HG02678 (cell line): ENCODE measurements around the gene ASCL3.
"Not testable (repeated sequence)": the region's sequence is repeated elsewhere in the genome, so short reads cannot be mapped to it uniquely, and the experiment has no call there.

Experiments
- ATAC-seq: cut with Tn5 transposase; IDR thresholded peaks from one replicate; pipeline ENCODE4 v1.9.1; 2021; ENCODE audit warnings: mild to moderate bottlenecking, moderate library complexity; ENCODE audit not compliant: unreplicated experiment

Gene ASCL3

GRCh38 chr11:8942518-8943066 is at the start of gene ASCL3:
TSS of gene ASCL3 (minus strand) at chr11:8943016. CDS start at chr11:8938161, 4,855 bp downstream.
- ATAC-seq: no peak

GRCh38 chr11:8989453-8989852 is 46.6 kb upstream of the ASCL3 start:
- no peak for ATAC-seq

GRCh38 chr11:8988329-8989234 is 45.8 kb upstream of the ASCL3 start:
- ATAC-seq: no peak

- ATAC-seq: no peak
These were observed 44.6 kb upstream of the ASCL3 start for GRCh38 chr11:8987446-8987845.

- not testable (repeated sequence) for ATAC-seq
These were observed 44.0 kb upstream of the ASCL3 start for GRCh38 chr11:8986772-8987171.

GRCh38 chr11:8985462-8985861 is 42.6 kb upstream of the ASCL3 start:
- no peak for ATAC-seq

GRCh38 chr11:8983552-8983951 is 40.7 kb upstream of the ASCL3 start:
- ATAC-seq: no peak

GRCh38 chr11:8980485-8980884 is 37.7 kb upstream of the ASCL3 start:
- no peak for ATAC-seq

GRCh38 chr11:8979365-8979764 is 36.5 kb upstream of the ASCL3 start:
- ATAC-seq: not testable (repeated sequence)

GRCh38 chr11:8973121-8973520 is 30.3 kb upstream of the ASCL3 start:
- ATAC-seq: no peak

- no peak for ATAC-seq
These were observed 29.1 kb upstream of the ASCL3 start for GRCh38 chr11:8971924-8972316.

GRCh38 chr11:8971196-8971923 is 28.5 kb upstream of the ASCL3 start:
- no peak for ATAC-seq

GRCh38 chr11:8967184-8967583 is 24.4 kb upstream of the ASCL3 start:
- no peak for ATAC-seq

GRCh38 chr11:8964324-8965320 is 21.8 kb upstream of the ASCL3 start, which contains the start of gene TMEM9B:
TSS of gene TMEM9B (minus strand) at chr11:8964442. CDS start at chr11:8964313, 129 bp downstream.
- ATAC-seq: peak; percentile 82

- peak; percentile 61 for ATAC-seq
These were observed 20.9 kb upstream of the ASCL3 start for GRCh38 chr11:8963569-8964323.

- no peak for ATAC-seq
These were observed 20.0 kb upstream of the ASCL3 start for GRCh38 chr11:8962841-8963240.

- ATAC-seq: no peak
These were observed 18.6 kb upstream of the ASCL3 start for GRCh38 chr11:8961401-8961800.

GRCh38 chr11:8959546-8960166 is 16.8 kb upstream of the ASCL3 start:
- ATAC-seq: peak; percentile 43

GRCh38 chr11:8956860-8957259 is 14.0 kb upstream of the ASCL3 start:
- ATAC-seq: no peak
